GM13976 (cell line): ENCODE data around the gene PPP1R14B.
A peak's percentile ranks its signal among the peaks of the same experiment; 100 is the strongest.

Experiments used
- DNase-seq: peaks from one replicate; pipeline ENCODE4 v3.0.0; 2012; ENCODE audit warnings: low spot score
- CTCF ChIP-seq: IDR thresholded peaks from 2 replicates; pipeline ENCODE4 v1.5.1; 2012; ENCODE audit warnings: borderline replicate concordance, mild to moderate bottlenecking; ENCODE audit not compliant: insufficient read depth; ENCODE audit errors: extremely low read depth, missing control alignments, control extremely low read depth
- in situ Hi-C: fragments of 300-500 bp; cut with MboI; formaldehyde crosslinking; loops from one replicate; pipeline ENCODE4 v1.12.0; 2022; ENCODE audit warnings: low sequenced_read_pairs, mixed read lengths, inconsistent platforms; ENCODE audit not compliant: unreplicated experiment

PPP1R14B gene

GRCh38 chr11:64229090-64229743, 17.5 kb downstream of the PPP1R14B start:
- in situ Hi-C loops: no loop called here
- DNase-seq: no peak
- TF ChIP-seq CTCF: no peak

GRCh38 chr11:64227405-64227956, 19.3 kb downstream of the PPP1R14B start:
- DNase-seq: no peak
- no peak for TF ChIP-seq CTCF
- in situ Hi-C loops: no loop called here

DNA sequence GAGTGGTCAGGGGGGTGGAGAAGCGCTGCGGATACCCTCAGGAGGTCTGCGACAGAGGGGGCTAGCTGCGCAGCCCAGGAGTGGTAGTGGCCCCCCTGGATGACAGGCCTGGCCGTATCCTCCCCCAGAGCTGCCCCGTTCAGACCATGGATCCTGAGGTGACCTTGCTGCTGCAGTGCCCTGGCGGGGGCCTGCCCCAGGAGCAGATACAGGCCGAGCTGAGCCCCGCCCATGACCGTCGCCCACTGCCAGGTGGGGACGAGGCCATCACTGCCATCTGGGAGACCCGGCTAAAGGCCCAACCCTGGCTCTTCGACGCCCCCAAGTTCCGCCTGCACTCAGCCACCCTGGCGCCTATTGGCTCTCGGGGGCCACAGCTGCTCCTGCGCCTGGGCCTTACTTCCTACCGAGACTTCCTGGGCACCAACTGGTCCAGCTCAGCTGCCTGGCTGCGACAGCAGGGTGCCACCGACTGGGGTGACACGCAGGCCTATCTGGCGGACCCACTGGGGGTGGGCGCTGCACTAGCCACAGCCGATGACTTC, 20.2 kb downstream of the PPP1R14B start:
- no peak for TF ChIP-seq CTCF
- in situ Hi-C loops: no loop called here
- DNase-seq: peak; percentile 84

DNA sequence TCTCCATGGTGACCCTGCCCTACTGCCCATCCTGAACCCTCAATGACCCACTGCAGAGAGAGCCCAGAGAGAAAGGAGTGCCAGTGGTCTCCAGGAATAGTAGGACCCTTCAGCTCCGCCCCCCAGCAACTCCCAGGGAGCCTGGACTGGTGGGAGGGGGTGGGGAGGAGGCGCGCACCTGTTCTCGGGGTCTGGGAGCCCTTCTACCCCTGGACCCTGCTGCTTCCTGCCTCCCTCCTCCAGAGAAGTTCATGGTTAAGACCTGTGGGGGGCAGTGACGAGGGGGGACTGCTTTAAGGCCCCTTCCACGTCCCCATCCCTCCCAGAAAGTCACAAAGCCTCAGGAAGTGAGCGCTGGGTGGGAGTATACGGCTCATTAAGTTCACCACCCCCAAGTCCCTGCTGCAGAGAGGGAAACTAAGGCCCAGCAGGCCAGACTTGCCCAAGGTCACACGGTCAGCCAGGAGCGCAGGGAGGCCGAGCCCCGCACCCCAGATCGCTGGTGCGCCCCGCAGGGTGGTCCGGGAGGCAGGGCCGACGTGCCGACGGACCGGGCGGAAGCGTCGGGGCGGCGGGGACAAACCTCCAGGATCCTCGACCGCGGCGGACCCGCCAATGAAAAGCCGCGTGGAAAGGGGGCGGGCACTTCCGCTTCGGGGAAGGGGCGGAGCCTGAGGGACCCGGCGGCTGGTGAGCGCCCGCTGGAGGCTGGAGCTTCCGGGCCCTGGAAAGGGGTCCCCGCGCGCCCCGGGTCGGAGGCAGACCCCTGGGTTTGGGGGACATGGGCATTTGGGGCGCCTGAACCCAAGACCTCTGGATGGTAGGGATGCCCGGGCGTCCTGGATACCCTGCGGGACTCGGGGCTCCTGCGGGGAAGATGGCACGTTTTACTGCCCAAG, 20.9 kb downstream of the PPP1R14B start, which contains the start of the genes NUDT22 and TRPT1:
Gene NUDT22 (plus strand): TSS at position 667 of the 899 bp plus-strand sequence. CDS start 379 bp downstream, outside the sequence.
Gene TRPT1 (minus strand): TSS at position 579 of the 899 bp plus-strand sequence. CDS start 326 bp downstream, at position 253.
- peak; percentile 96 for DNase-seq
- TF ChIP-seq CTCF: no peak
- in situ Hi-C loops: no loop called here

DNA sequence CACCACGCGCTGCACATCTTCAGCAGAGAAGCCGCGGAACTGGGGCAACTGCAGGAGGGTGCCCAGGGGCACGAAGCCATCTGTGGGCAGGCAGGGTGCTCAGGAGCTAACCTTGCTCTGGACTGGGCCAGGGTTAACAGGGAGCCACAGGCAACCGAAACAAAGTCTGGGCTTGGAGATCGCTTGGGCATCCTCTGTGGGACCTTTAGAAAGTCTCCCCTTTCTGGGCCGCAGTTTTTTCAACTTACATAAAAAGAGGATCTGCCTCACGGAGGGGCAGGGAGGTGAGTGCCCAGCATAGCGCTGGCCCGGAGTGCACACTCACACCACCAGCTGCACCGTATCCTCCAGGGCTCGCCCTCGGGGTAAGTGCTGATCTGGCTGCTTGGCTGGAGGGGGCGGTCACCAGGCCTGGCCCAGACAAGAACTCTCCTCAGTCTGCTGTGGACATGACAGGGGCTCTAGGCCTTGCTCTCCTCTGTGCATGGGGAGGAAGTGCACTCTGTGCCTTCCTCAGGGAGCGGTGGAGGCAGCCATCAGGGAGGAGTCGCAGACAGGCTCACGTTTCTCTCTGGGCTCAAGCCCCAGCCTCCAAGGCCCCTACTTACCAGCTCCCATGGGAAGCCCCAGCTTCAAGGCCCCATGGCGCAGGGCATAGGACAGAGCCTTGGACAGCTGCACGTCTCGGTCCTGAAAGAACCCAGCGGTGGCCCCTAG, 21.7 kb downstream of the PPP1R14B start:
- TF ChIP-seq CTCF: no peak
- DNase-seq: no peak
- in situ Hi-C loops: no loop called here
